ENCODE data around the gene FABP2. TPM values are rescaled to one million over a fixed set of nuclear protein-coding genes. Genes with fewer than 3 reads are reported as not detected.

Gene FABP2
- total RNA-seq, 1 donor = not detected

- Histone ChIP-seq H3K36me3 (ENCODE audit: insufficient read depth, low read length) (peaks cover 32% of the 10 kb centered on the region), H2AFZ (ENCODE audit: low read length) (no peak overlapping the region), H4K20me1 (ENCODE audit: insufficient read depth, low read length) (no peaks in the 10 kb centered on the region), H3K27me3 (ENCODE audit: insufficient read depth, low read length) (no peaks in the 10 kb centered on the region), H3K79me2 (ENCODE audit: insufficient read depth, low read length) (peaks cover 37% of the 10 kb centered on the region), H3K4me1 (ENCODE audit: insufficient read depth, low read length) (peaks cover 10% of the 10 kb centered on the region), H3K4me2 (ENCODE audit: insufficient read depth, low read length) (no peak overlapping the region), H3K9me3 (ENCODE audit: low read depth, low read length) (no peaks in the 10 kb centered on the region), H3K27ac (ENCODE audit: low read depth, low read length) (no peak overlapping the region), H3K4me3 (ENCODE audit: insufficient read depth, low read length) (no peak overlapping the region)
- DNase-seq (ENCODE audit: insufficient read length, low spot score, missing footprints) = peak; percentile 46
- no peak for TF ChIP-seq CTCF (IDR thresholded peaks at IDR 0.05; ENCODE audit: extremely low read depth, low read depth, low read length)
Observed at GRCh38 chr4:119296356-119296755, 25.6 kb downstream of the FABP2 start.

- no peak for DNase-seq (ENCODE audit: insufficient read length, low spot score, missing footprints)
- Histone ChIP-seq H3K4me2 (ENCODE audit: insufficient read depth, low read length) (no peak overlapping the region), H2AFZ (ENCODE audit: low read length) (no peak overlapping the region), H3K27ac (ENCODE audit: low read depth, low read length) (no peak overlapping the region), H3K4me1 (ENCODE audit: insufficient read depth, low read length) (peaks cover 7% of the 10 kb centered on the region), H4K20me1 (ENCODE audit: insufficient read depth, low read length) (no peaks in the 10 kb centered on the region), H3K27me3 (ENCODE audit: insufficient read depth, low read length) (no peaks in the 10 kb centered on the region), H3K4me3 (ENCODE audit: insufficient read depth, low read length) (no peak overlapping the region), H3K9me3 (ENCODE audit: low read depth, low read length) (no peaks in the 10 kb centered on the region), H3K79me2 (ENCODE audit: insufficient read depth, low read length) (no peaks in the 10 kb centered on the region), H3K36me3 (ENCODE audit: insufficient read depth, low read length) (peaks cover 10% of the 10 kb centered on the region)
- TF ChIP-seq CTCF (IDR thresholded peaks at IDR 0.05; ENCODE audit: extremely low read depth, low read depth, low read length) = no peak
Observed at GRCh38 chr4:119290598-119290997, 31.3 kb downstream of the FABP2 start.

DNA sequence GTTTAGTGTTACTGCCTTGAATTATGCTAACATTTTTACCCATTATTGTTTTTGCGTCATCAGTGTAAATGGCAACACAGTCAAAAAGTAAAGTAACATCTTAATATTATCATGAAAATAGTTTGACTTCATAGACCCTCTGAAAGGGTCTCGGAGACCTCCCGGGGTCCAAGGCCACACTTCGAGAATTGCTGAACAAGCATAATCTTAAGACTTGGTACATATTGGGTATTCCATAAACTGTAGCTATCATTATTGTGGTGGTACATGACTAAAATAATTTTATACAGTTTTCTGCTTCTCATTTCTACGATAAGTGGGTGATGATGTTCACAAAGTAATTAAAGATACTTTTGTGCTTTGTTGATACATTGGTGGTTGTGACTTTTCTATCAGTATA, 32.6 kb downstream of the FABP2 start:
- Histone ChIP-seq H3K27ac (ENCODE audit: low read depth, low read length) (no peak overlapping the region), H3K4me2 (ENCODE audit: insufficient read depth, low read length) (no peak overlapping the region), H3K36me3 (ENCODE audit: insufficient read depth, low read length) (peaks cover 10% of the 10 kb centered on the region), H4K20me1 (ENCODE audit: insufficient read depth, low read length) (no peaks in the 10 kb centered on the region), H3K27me3 (ENCODE audit: insufficient read depth, low read length) (no peaks in the 10 kb centered on the region), H3K79me2 (ENCODE audit: insufficient read depth, low read length) (peaks cover 5% of the 10 kb centered on the region), H3K4me3 (ENCODE audit: insufficient read depth, low read length) (no peak overlapping the region), H3K4me1 (ENCODE audit: insufficient read depth, low read length) (peaks cover 15% of the 10 kb centered on the region), H3K9me3 (ENCODE audit: low read depth, low read length) (no peaks in the 10 kb centered on the region), H2AFZ (ENCODE audit: low read length) (no peak overlapping the region)
- TF ChIP-seq CTCF (IDR thresholded peaks at IDR 0.05; ENCODE audit: extremely low read depth, low read depth, low read length) = no peak
- DNase-seq (ENCODE audit: insufficient read length, low spot score, missing footprints) = no peak

DNA sequence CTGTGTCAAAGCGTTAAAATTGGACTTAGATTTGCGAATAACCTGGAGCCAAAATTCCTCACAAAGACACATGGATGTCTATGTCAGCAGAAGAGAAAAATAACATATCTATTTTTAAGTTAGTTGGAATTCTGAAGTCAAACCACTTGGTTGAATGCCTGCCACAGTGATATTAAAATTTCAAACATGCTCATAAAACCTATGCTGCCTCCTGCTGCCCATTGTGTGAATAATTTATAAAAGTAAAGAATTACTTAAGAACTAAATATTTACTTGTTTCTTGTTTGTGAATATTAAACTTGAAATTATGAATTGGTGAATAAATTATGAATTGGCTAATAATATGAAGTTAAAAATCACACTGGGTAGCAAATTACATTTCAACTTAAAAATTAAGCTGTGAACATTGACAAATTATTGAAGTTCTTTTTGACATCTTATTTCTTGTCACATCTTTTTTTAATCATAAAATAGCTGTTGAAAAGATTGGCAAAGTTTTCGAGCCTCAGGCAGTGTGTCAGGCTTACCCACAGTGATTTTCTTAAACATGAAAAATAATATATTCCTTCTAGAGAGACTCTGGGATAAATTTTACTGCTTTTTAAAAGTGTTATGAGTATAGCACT, 35.4 kb downstream of the FABP2 start:
- TF ChIP-seq CTCF (IDR thresholded peaks at IDR 0.05; ENCODE audit: extremely low read depth, low read depth, low read length) = peak; percentile 65
- DNase-seq (ENCODE audit: insufficient read length, low spot score, missing footprints) = peak; percentile 73
- Histone ChIP-seq H2AFZ (ENCODE audit: low read length) (no peak overlapping the region), H3K79me2 (ENCODE audit: insufficient read depth, low read length) (peaks cover 14% of the 10 kb centered on the region), H4K20me1 (ENCODE audit: insufficient read depth, low read length) (no peaks in the 10 kb centered on the region), H3K36me3 (ENCODE audit: insufficient read depth, low read length) (no peaks in the 10 kb centered on the region), H3K4me3 (ENCODE audit: insufficient read depth, low read length) (no peak overlapping the region), H3K4me2 (ENCODE audit: insufficient read depth, low read length) (peak overlapping the region; percentile 92), H3K27ac (ENCODE audit: low read depth, low read length) (peak overlapping the region; percentile 60), H3K9me3 (ENCODE audit: low read depth, low read length) (no peaks in the 10 kb centered on the region), H3K4me1 (ENCODE audit: insufficient read depth, low read length) (peaks cover 15% of the 10 kb centered on the region), H3K27me3 (ENCODE audit: insufficient read depth, low read length) (no peaks in the 10 kb centered on the region)

Data from osteoblast (primary cell).